H1 (cell line): ENCODE measurements around the gene AGTR1. TPM values are rescaled to one million over a fixed set of nuclear protein-coding genes. Genes with fewer than 3 reads are reported as not detected.

Experiments used
- CTCF ChIA-PET: fragments of 300-600 bp; sonication (Branson Sonifier 250); formaldehyde crosslinking; loops from one replicate; lab custom pipeline; 2021; ENCODE audit not compliant: partially characterized antibody; lab: Charles Lee
- POLR2A ChIA-PET: fragments of 300-600 bp; sonication (Branson Sonifier 250); formaldehyde crosslinking; loops from one replicate; lab custom pipeline; 2021; ENCODE audit warnings: inconsistent platforms; ENCODE audit not compliant: partially characterized antibody; lab: Charles Lee
- DNase-seq, 2 experiments: peaks; one replicate each; pipeline versions ENCODE4 v3.0.0 to v3.0.0-alpha.2; 2010 to 2022; ENCODE audit warnings: low spot score in 2 of 2, low read depth in 1 of 2, mixed read lengths in 1 of 2
- FAIRE-seq: peaks from 2 replicates; lab custom pipeline; 2011; peaks lifted over from hg19 to GRCh38; lab: Jason Lieb, UNC
- H2AFZ ChIP-seq: 2 replicates; pipeline ENCODE4 v1.8.1; 2012; ENCODE audit warnings: low read length, inconsistent platforms
- H2AK5ac ChIP-seq: 2 replicates; pipeline ENCODE4 v1.6.1; 2013; ENCODE audit warnings: low read depth, low read length
- H2BK120ac ChIP-seq: replicated peaks from 2 replicates; pipeline ENCODE3; 2013; ENCODE audit warnings: low read depth, low read length, inconsistent platforms
- H2BK12ac ChIP-seq: 2 replicates; pipeline ENCODE4 v1.6.1; 2013; ENCODE audit warnings: low read depth, low read length
- H2BK15ac ChIP-seq: 2 replicates; pipeline ENCODE4 v1.6.1; 2013; ENCODE audit warnings: low read length
- H2BK20ac ChIP-seq: 2 replicates; pipeline ENCODE4 v1.6.1; 2013; ENCODE audit warnings: low read length
- H2BK5ac ChIP-seq: 2 replicates; pipeline ENCODE4 v1.6.1; 2013; ENCODE audit warnings: low read depth, low read length
- H3K14ac ChIP-seq: 2 replicates; pipeline ENCODE4 v1.6.1; 2013; ENCODE audit warnings: inconsistent platforms; ENCODE audit not compliant: insufficient read length
- H3K18ac ChIP-seq: 2 replicates; pipeline ENCODE4 v1.6.1; 2013; ENCODE audit warnings: low read length; ENCODE audit errors: extremely low read depth
- H3K23ac ChIP-seq: 2 replicates; pipeline ENCODE4 v1.6.1; 2013; ENCODE audit warnings: inconsistent platforms; ENCODE audit not compliant: insufficient read length
- H3K23me2 ChIP-seq: 2 replicates; pipeline ENCODE4 v1.6.1; 2013; ENCODE audit warnings: low read depth, low read length
- H3K27ac ChIP-seq: 2 replicates; pipeline ENCODE4 v1.6.1; 2011; ENCODE audit warnings: low read depth, low read length, inconsistent platforms
- H3K27me3 ChIP-seq, 4 experiments: replicated peaks in 1 of 4; 1 replicate in 1 of 4; 2 replicates in 3 of 4; pipeline versions ENCODE4 v1.6.1 to v1.8.1; 2011 to 2013; ENCODE audit warnings: low read length in 3 of 4, mild to moderate bottlenecking in 3 of 4, inconsistent platforms in 2 of 4, mixed read lengths in 2 of 4, moderate library complexity in 1 of 4; ENCODE audit not compliant: control insufficient read depth in 3 of 4, insufficient read depth in 3 of 4; ENCODE audit errors: extremely low read depth in 1 of 4
- H3K36me3 ChIP-seq, 4 experiments: 2 replicates each; pipeline versions ENCODE4 v1.6.1 to v1.8.1; 2011 to 2013; ENCODE audit warnings: mild to moderate bottlenecking in 4 of 4, low read length in 3 of 4, moderate library complexity in 2 of 4, control low read depth in 1 of 4, inconsistent platforms in 1 of 4; ENCODE audit not compliant: insufficient read depth in 4 of 4, control insufficient read depth in 2 of 4
- H3K4ac ChIP-seq: replicated peaks from 2 replicates; pipeline ENCODE3; 2013; ENCODE audit warnings: low read length, low read depth, mixed read lengths, inconsistent platforms; ENCODE audit not compliant: insufficient read length
- H3K4me1 ChIP-seq, 4 experiments: replicated peaks in 1 of 4; 1 replicate in 1 of 4; 2 replicates in 3 of 4; pipeline versions ENCODE4 v1.6.1 to v1.8.1; 2011 to 2013; ENCODE audit warnings: low read length in 3 of 4, inconsistent platforms in 2 of 4, mixed read lengths in 1 of 4; ENCODE audit not compliant: insufficient read depth in 4 of 4, control insufficient read depth in 3 of 4
- H3K4me2 ChIP-seq, 2 experiments: 2 replicates each; pipeline versions ENCODE4 v1.6.1 to v1.8.1; 2011 to 2013; ENCODE audit warnings: low read depth in 2 of 2, low read length in 2 of 2, control low read depth in 1 of 2, inconsistent platforms in 1 of 2, mild to moderate bottlenecking in 1 of 2; ENCODE audit not compliant: insufficient read depth in 1 of 2
- H3K4me3 ChIP-seq, 4 experiments: fragments of 200-600, 300-600 bp in 1 of 4; sonication (generic), shearing (Covaris generic), sonication (Bioruptor Twin) in 1 of 4; 2 replicates each; pipeline versions ENCODE4 v1.5.1 to v1.8.1; 2011 to 2016; ENCODE audit warnings: low read length in 4 of 4, low read depth in 3 of 4, control low read depth in 2 of 4, inconsistent platforms in 2 of 4, mild to moderate bottlenecking in 2 of 4, mixed read lengths in 1 of 4, moderate library complexity in 1 of 4; ENCODE audit not compliant: insufficient read depth in 2 of 4; ENCODE audit errors: extremely low read depth in 1 of 4
- H3K56ac ChIP-seq: replicated peaks from 2 replicates; pipeline ENCODE3; 2013; ENCODE audit warnings: low read depth, mild to moderate bottlenecking, mixed read lengths, low read length, inconsistent platforms; ENCODE audit not compliant: insufficient read length
- H3K79me1 ChIP-seq: 2 replicates; pipeline ENCODE4 v1.6.1; 2013; ENCODE audit warnings: low read depth, low read length, control low read depth
- H3K79me2 ChIP-seq, 2 experiments: 2 replicates each; pipeline versions ENCODE4 v1.6.1 to v1.8.1; 2012 to 2013; ENCODE audit warnings: low read length in 2 of 2, mild to moderate bottlenecking in 2 of 2, inconsistent platforms in 1 of 2; ENCODE audit not compliant: insufficient read depth in 2 of 2, control insufficient read depth in 1 of 2
- H3K9ac ChIP-seq, 4 experiments: replicated peaks in 1 of 4; 1 replicate in 1 of 4; 2 replicates in 3 of 4; pipeline versions ENCODE4 v1.6.1 to v1.8.1; 2011 to 2013; ENCODE audit warnings: low read depth in 3 of 4, low read length in 3 of 4, control low read depth in 2 of 4, mild to moderate bottlenecking in 2 of 4, moderate library complexity in 2 of 4, inconsistent platforms in 1 of 4; ENCODE audit errors: extremely low read depth in 1 of 4
- H3K9me3 ChIP-seq, 2 experiments: 2 replicates each; pipeline versions ENCODE4 v1.6.1 to v1.8.1; 2012 to 2013; ENCODE audit warnings: mild to moderate bottlenecking in 2 of 2, moderate library complexity in 2 of 2, control low read depth in 1 of 2, inconsistent platforms in 1 of 2, low read depth in 1 of 2, low read length in 1 of 2, mixed read lengths in 1 of 2; ENCODE audit not compliant: insufficient read depth in 2 of 2
- H4K20me1 ChIP-seq, 2 experiments: replicated peaks in 1 of 2; 2 replicates each; pipeline versions ENCODE3 to v1.8.1; 2011 to 2013; ENCODE audit warnings: inconsistent platforms in 2 of 2, low read length in 2 of 2, mild to moderate bottlenecking in 1 of 2; ENCODE audit not compliant: insufficient read depth in 2 of 2, control insufficient read depth in 1 of 2
- H4K5ac ChIP-seq: 2 replicates; pipeline ENCODE4 v1.6.1; 2013; ENCODE audit warnings: low read length, low read depth, mixed read lengths, inconsistent platforms; ENCODE audit not compliant: insufficient read length
- H4K8ac ChIP-seq: 2 replicates; pipeline ENCODE4 v1.8.0; 2013; ENCODE audit warnings: mild to moderate bottlenecking, moderate library complexity, low read length, inconsistent platforms; ENCODE audit not compliant: insufficient read depth; ENCODE audit errors: extremely low read depth
- H4K91ac ChIP-seq: replicated peaks from 2 replicates; pipeline ENCODE3; 2013; ENCODE audit warnings: low read length, mixed read lengths, inconsistent platforms; ENCODE audit not compliant: insufficient read length
- POU5F1 ChIP-seq: IDR thresholded peaks from 2 replicates; pipeline ENCODE4 v1.6.1; 2011; ENCODE audit warnings: low read depth, mild to moderate bottlenecking, low read length, moderate library complexity
- RBBP5 ChIP-seq: IDR thresholded peaks from 2 replicates; pipeline ENCODE4 v1.7.1; 2012; ENCODE audit warnings: low read depth, mild to moderate bottlenecking, inconsistent platforms, low read length, moderate library complexity, borderline replicate concordance
- WGBS, 2 experiments: shearing (Covaris generic) in 1 of 2; methylation state at CpG; one replicate each; pipeline versions ENCODE4 v1.1.6 to v1.1.7; 2013 to 2015; ENCODE audit warnings: low lambda C conversion rate in 2 of 2, mixed read lengths in 2 of 2, inconsistent platforms in 1 of 2, low coverage in 1 of 2, missing lambda C conversion rate in 1 of 2; ENCODE audit not compliant: insufficient replicate concordance in 2 of 2, insufficient coverage in 1 of 2, insufficient read length in 1 of 2; ENCODE audit errors: extremely low coverage in 1 of 2, missing lambda C conversion rate in 1 of 2; 5-methylcytosine and 5-hydroxymethylcytosine counted together
- polyA plus RNA-seq, 7 experiments: library from polyadenylated mRNA; depleted of rRNA in 3 of 7; stranded (reverse) in 5 of 7; unstranded in 2 of 7; fragments of >200 nt in 5 of 7; fragments of 200-250 nt in 2 of 7; gene quantifications; 1 replicate in 5 of 7; 2 replicates in 1 of 7; 4 replicates in 1 of 7; pipeline versions ENCODE4 v1.2.1 to v1.2.3, GENCODE V29; 2011 to 2013; ENCODE audit warnings: missing spikeins in 2 of 7, mixed read lengths in 2 of 7
- total RNA-seq: library from RNA; stranded (reverse); fragmentation: NEBNext Ultra II Directional; extraction: Animal tissue kit (Norgen Biotek cat#: 25700); gene quantifications from 2 replicates; pipeline ENCODE4 v1.2.1, GENCODE V29; 2021
- TF ChIP-seq, protein P1 (sequence below): IDR thresholded peaks from 2 replicates; pipeline ENCODE4 v1.6.1; 2011; ENCODE audit warnings: low read length, improper control_type of control experiment
- TF ChIP-seq, protein P2 (sequence below): IDR thresholded peaks from 2 replicates; pipeline ENCODE4 v1.6.1; 2012; ENCODE audit warnings: inconsistent platforms

The AGTR1 gene
- total and polyA plus RNA-seq, 2 of the 8 experiments (the other 6 are each of a cell fraction or from before 2014, with no cell fraction given) = 0.03 TPM; not detected in 1

GRCh38 chr3:148710665-148711064 lies 13.0 kb downstream of the AGTR1 start:
- no peaks in the 10 kb centered on the region for H3K27me3 ChIP-seq
- H3K4ac ChIP-seq = no peak overlapping the region
- no peak overlapping the region for H2BK120ac ChIP-seq
- H3K23ac ChIP-seq = no peak overlapping the region
- H3K4me3 ChIP-seq = no peak overlapping the region
- H3K18ac ChIP-seq = no peak overlapping the region
- H4K5ac ChIP-seq = no peak overlapping the region
- no peak overlapping the region for H2BK20ac ChIP-seq
- POLR2A ChIA-PET = no interaction called here
- TF ChIP-seq POU5F1 (no peak), RBBP5 (no peak)
- TF ChIP-seq, protein P1, sequence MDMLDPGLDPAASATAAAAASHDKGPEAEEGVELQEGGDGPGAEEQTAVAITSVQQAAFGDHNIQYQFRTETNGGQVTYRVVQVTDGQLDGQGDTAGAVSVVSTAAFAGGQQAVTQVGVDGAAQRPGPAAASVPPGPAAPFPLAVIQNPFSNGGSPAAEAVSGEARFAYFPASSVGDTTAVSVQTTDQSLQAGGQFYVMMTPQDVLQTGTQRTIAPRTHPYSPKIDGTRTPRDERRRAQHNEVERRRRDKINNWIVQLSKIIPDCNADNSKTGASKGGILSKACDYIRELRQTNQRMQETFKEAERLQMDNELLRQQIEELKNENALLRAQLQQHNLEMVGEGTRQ = peak; percentile 43; the same call in 1 of the 2 replicates
- TF ChIP-seq, protein P2, sequence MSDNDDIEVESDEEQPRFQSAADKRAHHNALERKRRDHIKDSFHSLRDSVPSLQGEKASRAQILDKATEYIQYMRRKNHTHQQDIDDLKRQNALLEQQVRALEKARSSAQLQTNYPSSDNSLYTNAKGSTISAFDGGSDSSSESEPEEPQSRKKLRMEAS = 0 out of 2 replicates have a peak, but pooled peaks have one; percentile 19
- TF ChIP-seq, all 59 proteins: peak for 2
- H3K23me2 ChIP-seq = no peaks in the 10 kb centered on the region
- H3K9me3 ChIP-seq = no peaks in the 10 kb centered on the region
- H2BK12ac ChIP-seq = no peak overlapping the region
- peaks cover 0 to 5% (median 0%) of the 10 kb centered on the region in 4 experiments; a peak in 1 of 7 replicates for H3K4me1 ChIP-seq
- DNase-seq (no peak), FAIRE-seq (no peak)
- H2BK15ac ChIP-seq = no peak overlapping the region
- H3K56ac ChIP-seq = no peak overlapping the region
- no peak overlapping the region for H2BK5ac ChIP-seq
- CTCF ChIA-PET = no interaction called here
- H3K79me1 ChIP-seq = no peaks in the 10 kb centered on the region
- no peak overlapping the region for H2AK5ac ChIP-seq
- no peaks in the 10 kb centered on the region for H3K36me3 ChIP-seq
- H3K4me2 ChIP-seq = no peak overlapping the region
- no peak overlapping the region for H3K14ac ChIP-seq
- 96% methylated on average over 2 of the region's 2 CpGs; no CpG with 5 or more reads in 1 of the 2 experiments for WGBS, 2 experiments
- no peaks in the 10 kb centered on the region for H4K20me1 ChIP-seq
- H3K27ac ChIP-seq = no peak overlapping the region
- no peak overlapping the region for H4K8ac ChIP-seq
- no peaks in the 10 kb centered on the region for H3K79me2 ChIP-seq
- no peak overlapping the region for H3K9ac ChIP-seq
- no peak overlapping the region for H2AFZ ChIP-seq
- no peak overlapping the region for H4K91ac ChIP-seq
